ENCODE data around the gene ACACB.

DNA sequence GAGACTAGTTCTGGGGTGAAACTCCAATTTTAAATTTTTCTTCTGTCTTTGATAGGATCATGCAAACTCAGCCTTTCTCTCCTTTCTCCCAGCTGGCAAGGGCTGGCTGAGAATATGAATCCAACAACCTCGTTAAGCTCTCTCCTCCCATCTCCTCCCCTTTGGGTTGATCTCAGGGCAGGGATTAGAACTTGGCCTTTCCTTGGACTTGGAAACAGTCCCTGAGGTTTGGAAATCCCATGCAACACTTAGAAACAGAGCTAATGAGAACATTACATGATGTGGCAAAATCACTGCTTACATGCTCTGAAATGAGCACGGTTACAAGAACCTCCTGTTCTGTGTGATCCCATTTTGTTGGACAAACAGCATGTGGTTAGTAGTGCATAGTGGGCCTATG is 31.6 kb downstream of the ACACB start:
- TF ChIP-seq TAF1 (IDR thresholded peaks at IDR 0.05; ENCODE audit: borderline replicate concordance, insufficient read depth, low read length) (no peak), SIN3A (IDR thresholded peaks at IDR 0.05; ENCODE audit: borderline replicate concordance, insufficient read depth, low read length) (no peak), POLR2AphosphoS5 (IDR thresholded peaks at IDR 0.05; ENCODE audit: low read depth, low read length) (no peak)
